Hepatocyte (in vitro differentiated cells): ENCODE data around the gene FAM200A. TPM values are rescaled to one million over a fixed set of nuclear protein-coding genes. Genes with fewer than 3 reads are reported as not detected.
A peak's percentile ranks its signal among the peaks of the same experiment; 100 is the strongest.

ENCODE experiments used
- DNase-seq: peaks from one replicate; pipeline ENCODE4 v3.0.0-alpha.2; 2016; ENCODE audit warnings: low spot score
- H2AFZ ChIP-seq: fragments of 200-600 bp; sonication (generic); 2 replicates; pipeline ENCODE4 v1.6.0; 2016; ENCODE audit warnings: antibody characterized with exemption, mild to moderate bottlenecking
- H3K27ac ChIP-seq: fragments of 200-600 bp; sonication (generic); 2 replicates; pipeline ENCODE4 v1.5.1; 2016; ENCODE audit warnings: mild to moderate bottlenecking
- H3K27me3 ChIP-seq: fragments of 200-600 bp; sonication (generic); 2 replicates; pipeline ENCODE4 v1.6.1; 2016
- H3K36me3 ChIP-seq: fragments of 200-600 bp; sonication (generic); replicated peaks from 2 replicates; pipeline ENCODE4 v1.5.1; 2016; ENCODE audit warnings: low read depth; ENCODE audit not compliant: insufficient read depth
- H3K4me1 ChIP-seq: fragments of 200-600 bp; sonication (generic); 2 replicates; pipeline ENCODE4 v1.5.1; 2016; ENCODE audit warnings: mild to moderate bottlenecking, moderate library complexity; ENCODE audit not compliant: insufficient read depth
- H3K4me2 ChIP-seq: fragments of 200-600 bp; sonication (generic); 2 replicates; pipeline ENCODE4 v1.6.0; 2016
- H3K4me3 ChIP-seq: fragments of 200-600 bp; sonication (generic); 2 replicates; pipeline ENCODE4 v1.5.1; 2016; ENCODE audit warnings: mild to moderate bottlenecking
- H3K79me2 ChIP-seq: fragments of 200-600 bp; sonication (generic); 2 replicates; pipeline ENCODE4 v1.6.0; 2017; ENCODE audit warnings: mild to moderate bottlenecking
- H3K9me2 ChIP-seq: fragments of 200-600 bp; sonication (generic); replicated peaks from 2 replicates; pipeline ENCODE4 v1.6.0; 2017; ENCODE audit warnings: mild to moderate bottlenecking; ENCODE audit not compliant: insufficient read depth
- H3K9me3 ChIP-seq: fragments of 200-600 bp; sonication (generic); 2 replicates; pipeline ENCODE4 v1.5.1; 2016; ENCODE audit warnings: low read depth, mild to moderate bottlenecking
- H4K20me1 ChIP-seq: fragments of 200-600 bp; sonication (generic); 2 replicates; pipeline ENCODE4 v1.6.0; 2016; ENCODE audit warnings: mild to moderate bottlenecking; ENCODE audit not compliant: insufficient read depth, poor library complexity, severe bottlenecking
- EZH2 ChIP-seq: fragments of 200-600 bp; sonication (generic); IDR thresholded peaks from 2 replicates; pipeline ENCODE4 v1.6.1; 2016; ENCODE audit warnings: antibody characterized with exemption, mild to moderate bottlenecking, borderline replicate concordance
- EZH2phosphoT487 ChIP-seq: fragments of 200-600 bp; sonication (generic); IDR thresholded peaks from one replicate; pipeline ENCODE4 v1.6.1; 2018; ENCODE audit warnings: antibody characterized with exemption, mild to moderate bottlenecking, low read depth, moderate library complexity; ENCODE audit not compliant: unreplicated experiment, severe bottlenecking
- WGBS: methylation state at CpG from one replicate; pipeline ENCODE4 v1.1.6; 2016; ENCODE audit warnings: low lambda C conversion rate; ENCODE audit errors: missing lambda C conversion rate; 5-methylcytosine and 5-hydroxymethylcytosine counted together
- polyA plus RNA-seq: library from polyadenylated mRNA; unstranded; fragments of >200 nt; fragmentation: Nextera tagmentation; extraction: Ambion mirVana; gene quantifications from 2 replicates; pipeline ENCODE4 v1.2.1, GENCODE V29; 2016
- total RNA-seq: library from RNA; depleted of rRNA; stranded (reverse); fragments of >200 nt; gene quantifications from 2 replicates; pipeline ENCODE4 v1.2.3, GENCODE V29; 2014
- TF ChIP-seq, protein P1 (sequence below): fragments of 200-600 bp; sonication (generic); IDR thresholded peaks from 2 replicates; pipeline ENCODE4 v1.5.1; 2016; ENCODE audit warnings: antibody characterized with exemption, mild to moderate bottlenecking; ENCODE audit not compliant: poor library complexity

Gene FAM200A
- total and polyA plus RNA-seq, 2 experiments from 2014 or later = 4.4 to 6.3 TPM

DNA sequence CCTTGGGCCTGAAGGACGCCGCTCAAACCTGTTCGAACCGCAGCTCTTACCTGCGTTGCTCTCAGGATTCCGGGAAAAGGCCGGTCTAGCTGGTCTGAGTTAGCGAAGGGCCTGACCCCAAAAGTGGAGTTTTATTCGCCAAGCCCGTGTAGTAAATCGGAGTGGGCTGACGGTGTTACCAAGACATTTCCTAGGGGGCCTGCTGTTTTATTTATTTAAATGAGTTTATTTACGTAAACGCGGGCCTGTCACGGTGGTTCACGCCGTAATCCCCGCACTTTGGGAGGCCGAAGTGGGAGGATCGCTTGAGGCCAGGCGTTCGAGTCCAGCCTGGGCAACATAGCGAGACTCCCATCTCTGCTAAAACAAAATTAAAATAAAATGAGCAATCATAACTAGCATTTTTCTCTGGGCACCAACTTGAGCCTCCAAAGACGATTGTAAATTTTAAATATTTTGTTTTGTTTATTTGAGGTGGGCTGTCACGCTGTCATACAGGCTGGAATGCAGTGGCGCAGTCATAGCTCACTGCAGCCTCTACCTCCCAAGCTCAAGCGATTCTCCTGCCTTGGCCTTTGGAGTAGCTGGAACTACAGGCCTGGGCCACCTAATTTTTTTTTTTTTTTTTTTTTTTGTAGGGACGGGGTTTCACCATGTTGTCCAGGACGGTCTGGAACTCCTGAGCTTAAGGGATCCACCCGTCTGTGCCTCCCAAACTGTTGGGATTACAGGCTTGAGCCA is 7.4 kb upstream of the FAM200A start:
- Histone ChIP-seq H3K27me3 (no peaks in the 10 kb centered on the region), H3K79me2 (peaks cover 73% of the 10 kb centered on the region), H3K4me2 (peak overlapping the region; percentile 83), H3K9me2 (no peaks in the 10 kb centered on the region), H2AFZ (peak overlapping the region; percentile 20), H3K9me3 (no peaks in the 10 kb centered on the region), H3K36me3 (no peaks in the 10 kb centered on the region), H3K27ac (peak overlapping the region; percentile 99), H3K4me1 (peaks cover 27% of the 10 kb centered on the region), H4K20me1 (no peaks in the 10 kb centered on the region), H3K4me3 (peak overlapping the region; percentile 64)
- DNase-seq = no peak
- TF ChIP-seq EZH2 (no peak), EZH2phosphoT487 (no peak)
- TF ChIP-seq, protein P1, sequence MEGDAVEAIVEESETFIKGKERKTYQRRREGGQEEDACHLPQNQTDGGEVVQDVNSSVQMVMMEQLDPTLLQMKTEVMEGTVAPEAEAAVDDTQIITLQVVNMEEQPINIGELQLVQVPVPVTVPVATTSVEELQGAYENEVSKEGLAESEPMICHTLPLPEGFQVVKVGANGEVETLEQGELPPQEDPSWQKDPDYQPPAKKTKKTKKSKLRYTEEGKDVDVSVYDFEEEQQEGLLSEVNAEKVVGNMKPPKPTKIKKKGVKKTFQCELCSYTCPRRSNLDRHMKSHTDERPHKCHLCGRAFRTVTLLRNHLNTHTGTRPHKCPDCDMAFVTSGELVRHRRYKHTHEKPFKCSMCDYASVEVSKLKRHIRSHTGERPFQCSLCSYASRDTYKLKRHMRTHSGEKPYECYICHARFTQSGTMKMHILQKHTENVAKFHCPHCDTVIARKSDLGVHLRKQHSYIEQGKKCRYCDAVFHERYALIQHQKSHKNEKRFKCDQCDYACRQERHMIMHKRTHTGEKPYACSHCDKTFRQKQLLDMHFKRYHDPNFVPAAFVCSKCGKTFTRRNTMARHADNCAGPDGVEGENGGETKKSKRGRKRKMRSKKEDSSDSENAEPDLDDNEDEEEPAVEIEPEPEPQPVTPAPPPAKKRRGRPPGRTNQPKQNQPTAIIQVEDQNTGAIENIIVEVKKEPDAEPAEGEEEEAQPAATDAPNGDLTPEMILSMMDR = no peak
- WGBS = 26% methylated on average over 30 of the region's 31 CpGs

DNA sequence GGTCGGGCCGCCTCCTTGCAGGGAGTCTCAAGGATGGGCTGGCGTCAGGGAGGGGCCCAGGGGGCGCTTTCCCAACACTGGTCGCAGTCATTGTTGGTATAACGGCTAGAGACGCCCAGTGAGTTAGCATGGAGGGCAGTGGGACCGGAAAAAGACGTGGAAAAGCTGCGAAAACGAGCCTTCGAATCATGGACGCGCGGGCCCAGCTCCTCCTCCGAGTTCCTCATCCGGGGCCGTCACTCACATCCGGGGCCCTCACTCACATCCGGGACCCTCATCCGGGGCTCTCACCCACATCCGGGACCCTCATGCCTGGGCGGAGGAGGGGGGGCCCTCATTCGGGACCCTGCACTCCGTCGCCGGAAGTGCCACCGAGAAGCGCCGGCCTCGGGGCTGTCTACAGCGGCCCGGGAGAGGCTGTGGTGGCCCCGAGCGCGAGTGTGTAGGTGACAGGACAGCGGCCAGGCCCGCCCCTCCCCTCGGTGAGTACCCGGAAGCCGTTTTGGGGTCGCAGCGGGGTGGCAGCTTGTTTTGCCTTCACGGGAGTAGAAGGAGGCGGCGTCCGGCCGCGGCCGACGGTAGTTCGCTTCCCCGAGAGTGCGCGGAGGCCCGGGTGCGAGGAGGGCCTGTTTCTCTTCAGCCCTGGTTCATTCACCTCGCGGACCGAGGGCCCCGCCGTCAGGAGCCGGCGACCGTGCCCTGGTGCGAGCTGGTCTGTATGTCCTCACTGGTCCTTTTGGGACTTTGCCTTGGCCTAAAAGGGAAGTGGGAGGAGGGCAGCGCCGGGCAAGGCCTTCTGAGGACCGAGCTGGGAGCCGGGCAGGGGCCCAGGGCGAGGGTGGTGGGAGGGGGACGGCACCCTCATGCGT is 6.6 kb upstream of the FAM200A start, which contains the start of gene ZNF655:
Gene ZNF655, plus strand, starts transcription at position 337 of the 869 bp plus-strand sequence. CDS start 1,918 bp downstream, outside the sequence.
- TF ChIP-seq, protein P1 = no peak
- TF ChIP-seq EZH2 = no peak
- no peak for TF ChIP-seq EZH2phosphoT487
- peaks cover 27% of the 10 kb centered on the region for H3K4me1 ChIP-seq
- H3K27me3 ChIP-seq = no peaks in the 10 kb centered on the region
- H3K36me3 ChIP-seq = no peaks in the 10 kb centered on the region
- H3K9me2 ChIP-seq = no peaks in the 10 kb centered on the region
- H3K4me3 ChIP-seq = peak within 1 kb of the TSS; percentile 64
- H3K79me2 ChIP-seq = peaks cover 65% of the 10 kb centered on the region
- WGBS = 1% methylated on average over 68 of the region's 73 CpGs
- H3K9me3 ChIP-seq = no peaks in the 10 kb centered on the region
- peak within 1 kb of the TSS; percentile 99 for H3K27ac ChIP-seq
- DNase-seq = peak; percentile 93
- H2AFZ ChIP-seq = peak within 1 kb of the TSS; percentile 82
- H4K20me1 ChIP-seq = no peaks in the 10 kb centered on the region
- peak within 1 kb of the TSS; percentile 83 for H3K4me2 ChIP-seq

- Histone ChIP-seq H2AFZ (peak overlapping the region; percentile 82), H3K27ac (peak overlapping the region; percentile 99), H3K79me2 (peaks cover 61% of the 10 kb centered on the region), H3K4me1 (peaks cover 27% of the 10 kb centered on the region), H3K9me2 (no peaks in the 10 kb centered on the region), H3K9me3 (no peaks in the 10 kb centered on the region), H3K27me3 (no peaks in the 10 kb centered on the region), H4K20me1 (no peaks in the 10 kb centered on the region), H3K4me3 (peak overlapping the region; percentile 64), H3K4me2 (peak overlapping the region; percentile 83), H3K36me3 (no peaks in the 10 kb centered on the region)
- 1% methylated on average over 17 of the region's 17 CpGs for WGBS
- TF ChIP-seq, protein P1 = no peak
- TF ChIP-seq EZH2 = no peak
- no peak for TF ChIP-seq EZH2phosphoT487
- DNase-seq = no peak
Observed at GRCh38 chr7:99557940-99558305, 6.0 kb upstream of the FAM200A start.
